GM12878 (cell line): Measurements from ENCODE around the gene CA11.

Experiments used
- ETV6 ChIP-seq, 2 experiments: fragments of 450-650 bp in 1 of 2; IDR thresholded peaks in 1 of 2; conservative IDR thresholded peaks in 1 of 2; 2 replicates each; pipeline ENCODE4 v1.6.1; 2014; ENCODE audit warnings: antibody characterized with exemption in 1 of 2, borderline replicate concordance in 1 of 2, low read depth in 1 of 2, mild to moderate bottlenecking in 1 of 2, moderate library complexity in 1 of 2
- RFX5 ChIP-seq: IDR thresholded peaks from 2 replicates; pipeline ENCODE4 v1.6.1; 2011; ENCODE audit warnings: low read depth, low read length, improper control_type of control experiment

- TF ChIP-seq RFX5 (no peak), ETV6 (conservative IDR thresholded peaks at IDR 0.05 in 1 of 2, IDR thresholded peaks at IDR 0.05 in 1 of 2; ENCODE audit: borderline replicate concordance in 1 of 2, low read depth in 1 of 2) (no peak)
Observed at GRCh38 chr19:48617146-48617937, 28.6 kb downstream of the CA11 start.
